ENCODE results near the gene DQX1.

DQX1 gene

GRCh38 chr2:74548900-74549826 lies 23.1 kb upstream of the DQX1 start:
- H3K4me3 ChIP-seq (ENCODE audit: low read depth, low read length), result peak overlapping the region; percentile 50
- TF ChIP-seq CTCF (IDR thresholded peaks at IDR 0.05; ENCODE audit: low read depth, low read length), result no peak

- TF ChIP-seq CTCF (IDR thresholded peaks at IDR 0.05; ENCODE audit: low read depth, low read length), result no peak
- peak overlapping the region; percentile 50 for H3K4me3 ChIP-seq (ENCODE audit: low read depth, low read length)
These were observed 22.4 kb upstream of the DQX1 start for GRCh38 chr2:74548285-74548899.

- no peak overlapping the region for H3K4me3 ChIP-seq (ENCODE audit: low read depth, low read length)
- TF ChIP-seq CTCF (IDR thresholded peaks at IDR 0.05; ENCODE audit: low read depth, low read length), result no peak
These were observed 20.0 kb upstream of the DQX1 start for GRCh38 chr2:74546004-74546403.

GRCh38 chr2:74544634-74545033 lies 18.6 kb upstream of the DQX1 start:
- TF ChIP-seq CTCF (IDR thresholded peaks at IDR 0.05; ENCODE audit: low read depth, low read length), result no peak
- no peak overlapping the region for H3K4me3 ChIP-seq (ENCODE audit: low read depth, low read length)

GRCh38 chr2:74542978-74543377 lies 16.9 kb upstream of the DQX1 start:
- H3K4me3 ChIP-seq (ENCODE audit: low read depth, low read length), result no peak overlapping the region
- TF ChIP-seq CTCF (IDR thresholded peaks at IDR 0.05; ENCODE audit: low read depth, low read length), result no peak

- TF ChIP-seq CTCF (IDR thresholded peaks at IDR 0.05; ENCODE audit: low read depth, low read length), result no peak
These were observed 14.3 kb upstream of the DQX1 start for GRCh38 chr2:74540291-74540690.

GRCh38 chr2:74538881-74539339 lies 12.9 kb upstream of the DQX1 start:
- no peak for TF ChIP-seq CTCF (IDR thresholded peaks at IDR 0.05; ENCODE audit: low read depth, low read length)
- no peak overlapping the region for H3K4me3 ChIP-seq (ENCODE audit: low read depth, low read length)

More at GRCh38 chr2:74540291-74540690, 14.3 kb upstream of the DQX1 start:
- no peak overlapping the region for H3K4me3 ChIP-seq (ENCODE audit: low read depth, low read length)

All from WI38 (cell line).